Adrenal gland (tissue), 12 donors: ENCODE data around the gene ABHD6. TPM values are rescaled to one million over a fixed set of nuclear protein-coding genes. Genes with fewer than 3 reads are reported as not detected.

Experiments used
- DNase-seq, 7 donors: peaks; one replicate each; pipeline ENCODE4 v3.0.0-alpha.2; 2019 to 2020
- H3K27ac ChIP-seq, 5 donors: fragments of 200-600 bp; sonication (generic) in 4 of 5; 1 replicate in 3 of 5; 2 replicates in 2 of 5; pipeline versions ENCODE4 v1.5.1 to v1.8.0; 2016 to 2020; ENCODE audit warnings: mild to moderate bottlenecking in 1 of 5
- H3K27me3 ChIP-seq: fragments of 200-600 bp; 2 replicates; pipeline ENCODE4 v1.8.0; 2021
- H3K36me3 ChIP-seq, 2 donors: fragments of 200-600 bp; replicated peaks in 1 of 2; 1 replicate in 1 of 2; 2 replicates in 1 of 2; pipeline versions ENCODE4 v1.5.1 to v1.8.0; 2018 to 2022
- H3K4me1 ChIP-seq, 2 donors: fragments of 200-600 bp; replicated peaks in 1 of 2; 1 replicate in 1 of 2; 2 replicates in 1 of 2; pipeline versions ENCODE4 v1.5.1 to v1.8.0; 2018 to 2021
- H3K4me3 ChIP-seq, 4 donors: fragments of 200-600 bp; sonication (generic) in 3 of 4; one replicate each; pipeline ENCODE4 v1.5.1; 2016 to 2018
- H3K9me3 ChIP-seq, 3 donors: fragments of 200-600 bp; sonication (generic) in 1 of 3; replicated peaks in 1 of 3; 1 replicate in 2 of 3; 2 replicates in 1 of 3; pipeline versions ENCODE4 v1.5.1 to v1.8.0; 2016 to 2021
- POLR2A ChIP-seq, 2 donors: fragments of 450-650 bp; IDR thresholded peaks; one replicate each; pipeline ENCODE4 v1.6.1; 2017; ENCODE audit warnings: antibody characterized with exemption in 2 of 2, mild to moderate bottlenecking in 2 of 2, moderate library complexity in 1 of 2
- WGBS, 4 donors: extraction: QIAGEN DNeasy Blood & Tissue Kit in 2 of 4; methylation state at CpG; one replicate each; pipeline versions ENCODE4 v1.1.5 to v1.1.7; 2013 to 2017; 5-methylcytosine and 5-hydroxymethylcytosine counted together
- intact Hi-C, 2 donors: fragments of 100-400 bp; cut with DNase I; formaldehyde crosslinking; loops; one replicate each; pipeline versions ENCODE4 v1.14.1 to v1.15.0; 2022 to 2023
- polyA plus RNA-seq, 3 donors: library from polyadenylated mRNA; stranded (reverse); fragments of 200-250 nt in 2 of 3; fragments of 350-450 nt in 1 of 3; fragmentation: Illumina TruSeq in 1 of 3; extraction: RNeasy Lipid Tissue Mini Kit (QIAGEN cat#74804) in 1 of 3; gene quantifications; one replicate each; pipeline ENCODE4 v1.2.3, GENCODE V29; 2013 to 2014
- total RNA-seq, 9 donors: library from RNA; depleted of rRNA in 4 of 9; stranded (reverse); fragments of >200 nt in 4 of 9; fragments of 120-200 nt in 1 of 9; fragmentation: NEBNext Ultra II Directional in 1 of 9; extraction: Animal tissue kit (Norgen Biotek cat#: 25700) in 1 of 9; gene quantifications; one replicate each; pipeline versions ENCODE4 v1.1.0 to v1.2.4, GENCODE V29; 2013 to 2023
- TF ChIP-seq, protein P1 (sequence below), 6 experiments: fragments of 450-650 bp in 4 of 6; fragments of 200-600 bp in 2 of 6; sonication (generic) in 1 of 6; IDR thresholded peaks; 1 replicate in 5 of 6; 2 replicates in 1 of 6; pipeline versions ENCODE4 v1.5.1 to v1.8.0; 2016 to 2021; ENCODE audit warnings: antibody characterized with exemption in 6 of 6, mild to moderate bottlenecking in 2 of 6, moderate library complexity in 1 of 6
- donor health status: healthy with polysubstance abuse.
- donor health status: Bipolar disorder and iron deficiency.
- donor health status: DM: yes; HTN: yes; CAD: no.
- donor health status: DM: no; HTN: no; CAD: no.
- donor health status: DM: no; HTN: no; CAD: no.
- donor health status: DM: yes; HTN: yes; CAD: no.

The ABHD6 gene
- total and polyA plus RNA-seq, 12 donors: 10.2 to 57.3 (median 27.7) TPM

GRCh38 chr3:58215317-58216025 lies 22.1 kb upstream of the ABHD6 start:
- Histone ChIP-seq H3K9me3 (no peaks in the 10 kb centered on the region), H3K4me1 (peaks cover 0 to 9% of the 10 kb centered on the region in 2 donors), H3K36me3 (no peaks in the 10 kb centered on the region), H3K27ac (no peak overlapping the region), H3K4me3 (no peak overlapping the region), H3K27me3 (no peaks in the 10 kb centered on the region)
- TF ChIP-seq POLR2A (IDR thresholded peaks at IDR 0.05): no peak
- TF ChIP-seq, protein P1, sequence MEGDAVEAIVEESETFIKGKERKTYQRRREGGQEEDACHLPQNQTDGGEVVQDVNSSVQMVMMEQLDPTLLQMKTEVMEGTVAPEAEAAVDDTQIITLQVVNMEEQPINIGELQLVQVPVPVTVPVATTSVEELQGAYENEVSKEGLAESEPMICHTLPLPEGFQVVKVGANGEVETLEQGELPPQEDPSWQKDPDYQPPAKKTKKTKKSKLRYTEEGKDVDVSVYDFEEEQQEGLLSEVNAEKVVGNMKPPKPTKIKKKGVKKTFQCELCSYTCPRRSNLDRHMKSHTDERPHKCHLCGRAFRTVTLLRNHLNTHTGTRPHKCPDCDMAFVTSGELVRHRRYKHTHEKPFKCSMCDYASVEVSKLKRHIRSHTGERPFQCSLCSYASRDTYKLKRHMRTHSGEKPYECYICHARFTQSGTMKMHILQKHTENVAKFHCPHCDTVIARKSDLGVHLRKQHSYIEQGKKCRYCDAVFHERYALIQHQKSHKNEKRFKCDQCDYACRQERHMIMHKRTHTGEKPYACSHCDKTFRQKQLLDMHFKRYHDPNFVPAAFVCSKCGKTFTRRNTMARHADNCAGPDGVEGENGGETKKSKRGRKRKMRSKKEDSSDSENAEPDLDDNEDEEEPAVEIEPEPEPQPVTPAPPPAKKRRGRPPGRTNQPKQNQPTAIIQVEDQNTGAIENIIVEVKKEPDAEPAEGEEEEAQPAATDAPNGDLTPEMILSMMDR (IDR thresholded peaks at IDR 0.05): no peak
- no peak for DNase-seq
- intact Hi-C loops: no loop called here
- WGBS, 4 donors: 71 to 75% (median 74%) methylated on average over 10 of the region's 10 CpGs

DNA sequence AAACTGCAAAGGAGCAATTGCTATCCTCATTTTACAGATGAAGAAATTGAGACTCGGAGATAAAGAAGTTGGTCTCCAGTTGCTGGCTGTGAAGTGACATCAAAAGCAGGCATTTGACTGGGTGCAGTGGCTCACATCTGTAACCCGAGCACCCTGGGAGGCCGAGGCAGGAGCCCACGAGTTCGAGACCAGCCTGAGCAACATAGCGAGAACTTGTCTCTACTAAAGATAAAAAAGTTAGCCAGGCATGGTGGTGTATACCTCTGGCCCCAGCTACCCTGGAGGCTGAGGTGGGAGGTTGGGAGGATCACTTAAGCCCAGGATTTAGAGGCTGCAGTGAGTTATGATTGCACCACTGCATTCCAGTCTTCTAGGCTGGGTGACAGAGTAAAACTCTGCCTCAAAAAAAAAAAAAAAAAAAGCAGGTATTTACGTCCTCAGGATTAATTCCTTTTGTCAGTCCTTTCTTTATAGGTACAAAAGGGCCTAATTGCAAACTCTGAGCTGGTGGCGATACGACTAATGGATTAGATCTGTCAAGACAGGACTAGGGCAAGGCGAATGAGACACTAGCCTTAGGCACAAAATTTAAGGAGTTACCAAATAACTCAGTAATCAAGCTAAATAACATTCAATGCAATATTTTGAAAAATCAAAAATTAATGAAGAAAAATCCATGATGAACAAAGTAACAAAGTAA lies 20.9 kb upstream of the ABHD6 start:
- Histone ChIP-seq H3K9me3 (no peaks in the 10 kb centered on the region), H3K36me3 (no peaks in the 10 kb centered on the region), H3K4me3 (no peak overlapping the region), H3K27me3 (no peaks in the 10 kb centered on the region), H3K27ac (peak overlapping the region in 1 of 5 donors; percentile 11), H3K4me1 (peaks cover 0 to 9% of the 10 kb centered on the region in 2 donors)
- intact Hi-C loops: no loop called here
- no peak for DNase-seq
- no peak for TF ChIP-seq POLR2A (IDR thresholded peaks at IDR 0.05)
- TF ChIP-seq, protein P1 (IDR thresholded peaks at IDR 0.05): no peak
- WGBS, 4 donors: 73 to 78% (median 77%) methylated on average over 10 of the region's 10 CpGs

- WGBS, 4 donors: 13 to 33% (median 29%) methylated on average over 13 to 15 of the region's 15 CpGs
- no peaks in the 10 kb centered on the region for H3K36me3 ChIP-seq
- no peaks in the 10 kb centered on the region for H3K27me3 ChIP-seq
- no peaks in the 10 kb centered on the region for H3K9me3 ChIP-seq
- intact Hi-C loops: no loop called here
- no peak overlapping the region for H3K4me3 ChIP-seq
- H3K4me1 ChIP-seq: peaks cover 0 to 9% of the 10 kb centered on the region in 2 donors
- TF ChIP-seq, protein P1 (IDR thresholded peaks at IDR 0.05): peak; percentile 47 to 77 (median 64)
- no peak for TF ChIP-seq POLR2A (IDR thresholded peaks at IDR 0.05)
- DNase-seq: peak; percentile 40 to 90 (median 71)
- peak overlapping the region in 2 of 5 donors; percentile 11 to 51 for H3K27ac ChIP-seq
Observed at GRCh38 chr3:58217209-58217811, 20.3 kb upstream of the ABHD6 start.

DNA sequence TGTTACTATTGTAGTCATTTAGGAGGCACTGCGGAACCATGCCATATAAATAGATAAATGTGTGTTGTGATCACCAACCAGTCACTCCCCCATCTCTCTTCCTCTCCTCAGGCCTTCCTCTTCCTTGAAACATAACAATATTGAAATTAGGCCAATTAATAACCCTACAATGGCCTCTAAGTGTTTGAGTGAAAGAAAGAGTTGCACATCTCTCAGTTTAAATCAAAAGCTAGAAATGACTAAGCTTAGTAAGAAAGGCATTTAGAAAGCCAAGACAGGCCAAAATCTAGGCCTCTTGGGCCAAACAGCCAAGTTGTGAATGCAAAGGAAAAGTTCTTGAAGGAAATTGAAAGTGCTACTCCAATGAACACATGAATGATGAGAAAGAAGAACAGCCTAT lies 18.7 kb upstream of the ABHD6 start:
- no peaks in the 10 kb centered on the region for H3K36me3 ChIP-seq
- TF ChIP-seq, protein P1 (IDR thresholded peaks at IDR 0.05): no peak
- TF ChIP-seq POLR2A (IDR thresholded peaks at IDR 0.05): no peak
- no peak overlapping the region for H3K27ac ChIP-seq
- H3K4me1 ChIP-seq: peaks cover 0 to 9% of the 10 kb centered on the region in 2 donors
- no peaks in the 10 kb centered on the region for H3K27me3 ChIP-seq
- DNase-seq: no peak
- no peaks in the 10 kb centered on the region for H3K9me3 ChIP-seq
- intact Hi-C loops: no loop called here
- H3K4me3 ChIP-seq: no peak overlapping the region
- 77 to 93% (median 86%) methylated on average over 1 of the region's 1 CpG for WGBS, 4 donors
